GM18499 (cell line): ENCODE results near the gene PNRC1.
"Not testable (repeated sequence)": the region's sequence is repeated elsewhere in the genome, so short reads cannot be mapped to it uniquely, and the experiment has no call there.

Experiments used
- ATAC-seq: cut with Tn5 transposase; IDR thresholded peaks from one replicate; pipeline ENCODE4 v1.9.1; 2021; ENCODE audit warnings: moderate number of reproducible peaks; ENCODE audit not compliant: insufficient read depth, unreplicated experiment

The PNRC1 gene

DNA sequence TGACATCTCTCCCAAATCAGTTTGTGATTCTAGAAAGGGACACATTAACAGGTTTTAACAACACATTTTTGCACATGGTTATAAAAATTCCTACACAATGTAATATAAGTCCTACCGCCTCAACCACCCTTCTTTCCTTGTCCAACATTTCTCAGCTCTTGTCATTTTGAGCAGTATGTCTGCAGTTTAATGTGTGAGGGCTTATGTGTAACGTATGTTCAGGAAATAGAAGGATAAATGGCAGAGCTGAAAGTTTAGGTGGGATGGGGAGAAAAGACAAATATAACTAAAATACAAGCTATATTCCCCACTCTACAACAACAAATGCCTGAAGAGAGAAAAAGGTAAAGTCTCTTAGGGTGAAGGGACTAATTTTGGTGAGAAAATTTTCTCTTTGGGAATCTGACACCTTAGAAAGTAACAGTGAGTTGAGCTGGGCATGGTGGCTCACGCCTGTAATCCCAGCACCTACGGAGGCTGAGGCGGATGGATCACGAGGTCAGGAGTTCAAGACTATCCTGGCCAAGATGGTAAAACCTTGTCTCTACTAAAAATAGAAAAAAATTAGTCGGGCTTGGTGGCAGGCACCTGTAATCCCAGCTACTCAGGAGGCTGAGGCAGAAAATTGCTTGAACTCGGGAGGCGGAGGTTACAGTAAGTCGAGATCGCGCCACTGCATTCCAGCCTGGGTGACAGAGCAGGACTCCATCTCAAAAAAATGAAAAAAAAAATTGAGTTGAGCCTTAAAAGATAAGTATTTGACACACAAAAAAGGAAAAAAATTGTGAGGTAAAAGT lies 5.1 kb downstream of the PNRC1 start:
- no peak for ATAC-seq

DNA sequence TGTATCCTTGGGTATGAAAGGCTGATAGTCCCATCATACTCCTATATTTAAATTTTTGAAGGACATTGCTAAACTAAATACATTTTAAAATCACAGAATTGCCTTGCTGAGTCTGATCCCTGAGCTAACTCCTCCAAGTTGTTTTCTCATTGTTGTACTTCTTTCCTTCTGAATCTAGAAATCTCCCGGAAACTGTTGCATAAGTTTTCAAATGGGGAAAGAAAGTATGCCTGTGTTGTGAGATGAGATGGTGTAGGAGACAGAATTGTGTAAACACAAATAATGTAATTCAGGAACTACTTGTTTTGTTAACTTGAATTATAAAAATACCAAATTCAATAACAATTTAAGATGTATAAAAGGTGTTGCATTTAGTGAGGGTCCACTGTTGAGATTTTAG lies 7.3 kb downstream of the PNRC1 start:
- no peak for ATAC-seq

DNA sequence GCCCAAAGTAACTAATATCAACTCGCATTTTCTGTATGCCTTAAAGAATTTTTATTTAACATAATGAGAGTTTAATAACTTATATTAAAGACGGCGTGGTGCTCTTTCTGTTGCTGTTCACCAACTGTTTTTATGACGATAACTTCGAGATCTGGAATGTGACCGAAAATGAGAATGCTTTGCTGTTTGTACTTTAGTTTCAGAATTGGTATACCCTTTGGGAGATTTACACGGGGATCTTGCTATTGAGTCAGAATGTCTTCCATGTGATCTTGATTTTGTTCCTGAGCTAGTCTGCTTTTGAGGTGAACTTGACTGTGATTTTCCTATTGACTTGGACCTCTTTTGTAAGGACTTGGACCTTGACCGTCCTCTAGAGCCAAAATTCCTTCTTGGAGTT lies 17.9 kb downstream of the PNRC1 start:
- ATAC-seq, result no peak

DNA sequence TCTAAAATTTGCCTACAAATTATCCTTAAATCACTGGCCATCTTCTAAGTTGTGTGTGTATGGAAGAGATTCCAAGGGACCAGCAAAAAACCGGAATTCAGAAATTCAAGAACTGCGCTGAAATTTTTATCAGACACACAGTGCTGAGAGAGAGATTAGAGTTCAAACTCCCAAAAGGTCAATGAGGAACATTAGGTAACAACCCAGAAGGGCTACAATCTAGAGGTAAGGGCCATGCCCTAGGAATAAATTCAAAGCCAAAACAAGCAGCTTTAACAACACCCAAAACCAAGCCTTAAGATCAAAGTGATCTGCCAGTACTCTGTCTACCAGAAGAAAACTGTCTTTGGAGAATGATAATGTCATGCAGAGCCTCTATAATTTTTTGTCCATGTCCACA lies 19.6 kb downstream of the PNRC1 start:
- no peak for ATAC-seq

DNA sequence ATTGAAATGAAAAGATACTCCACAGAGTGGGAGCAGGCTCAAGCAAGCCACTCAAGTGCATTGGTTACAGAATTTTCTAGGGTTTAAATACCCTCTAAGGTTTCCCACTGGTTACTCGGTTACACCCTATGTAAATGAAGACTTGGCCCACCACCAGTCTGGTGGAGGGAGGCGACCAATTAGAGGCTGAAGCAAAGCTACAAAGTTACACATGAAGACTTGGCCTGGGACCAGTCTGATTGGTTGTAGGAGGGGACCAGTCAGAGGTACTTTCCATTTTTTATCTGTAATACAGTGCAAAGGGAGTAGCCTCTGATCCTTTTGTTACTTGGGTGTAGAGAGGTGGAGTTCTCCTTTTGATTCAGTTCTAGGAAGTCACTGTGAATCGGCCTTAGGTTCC lies 29.7 kb downstream of the PNRC1 start:
- no peak for ATAC-seq

DNA sequence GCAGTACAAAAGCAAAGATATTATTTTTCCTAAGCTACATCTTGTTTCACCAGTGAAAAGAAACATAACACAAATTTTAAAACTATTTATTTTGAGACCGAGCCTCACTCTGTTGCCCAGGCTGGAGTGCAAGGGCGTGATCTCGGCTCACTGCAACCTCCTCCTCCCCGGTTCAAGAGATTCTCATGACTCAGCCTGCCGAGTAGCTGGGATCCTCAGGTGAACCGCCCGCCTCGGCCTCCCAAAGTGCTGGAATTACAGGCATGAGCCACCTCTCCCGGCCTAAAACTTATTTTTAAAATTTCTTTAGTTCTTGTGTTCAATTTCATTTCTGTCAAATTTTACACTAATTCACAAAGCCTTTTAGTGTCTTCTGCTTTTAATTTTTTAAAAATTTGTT lies 31.4 kb downstream of the PNRC1 start:
- ATAC-seq, result no peak

DNA sequence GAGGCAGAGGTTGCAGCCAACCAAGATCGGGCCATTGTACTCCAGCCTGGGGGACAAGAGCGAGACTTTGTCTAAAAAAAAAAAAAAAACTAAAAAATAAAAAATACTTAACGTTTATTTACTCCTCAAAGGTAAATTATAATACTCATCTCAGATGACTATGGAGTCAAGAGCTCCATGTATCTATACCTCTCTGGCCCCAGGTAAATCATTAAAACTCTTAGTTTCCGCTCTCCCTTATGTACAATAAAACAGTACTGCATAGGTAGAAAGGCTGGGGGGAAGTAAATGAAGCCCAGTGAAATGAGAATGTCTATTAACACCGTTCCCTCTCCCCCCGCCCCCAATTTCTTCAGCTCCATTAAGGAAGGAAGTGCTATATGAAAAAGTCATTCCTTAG lies 36.2 kb downstream of the PNRC1 start:
- no peak for ATAC-seq

DNA sequence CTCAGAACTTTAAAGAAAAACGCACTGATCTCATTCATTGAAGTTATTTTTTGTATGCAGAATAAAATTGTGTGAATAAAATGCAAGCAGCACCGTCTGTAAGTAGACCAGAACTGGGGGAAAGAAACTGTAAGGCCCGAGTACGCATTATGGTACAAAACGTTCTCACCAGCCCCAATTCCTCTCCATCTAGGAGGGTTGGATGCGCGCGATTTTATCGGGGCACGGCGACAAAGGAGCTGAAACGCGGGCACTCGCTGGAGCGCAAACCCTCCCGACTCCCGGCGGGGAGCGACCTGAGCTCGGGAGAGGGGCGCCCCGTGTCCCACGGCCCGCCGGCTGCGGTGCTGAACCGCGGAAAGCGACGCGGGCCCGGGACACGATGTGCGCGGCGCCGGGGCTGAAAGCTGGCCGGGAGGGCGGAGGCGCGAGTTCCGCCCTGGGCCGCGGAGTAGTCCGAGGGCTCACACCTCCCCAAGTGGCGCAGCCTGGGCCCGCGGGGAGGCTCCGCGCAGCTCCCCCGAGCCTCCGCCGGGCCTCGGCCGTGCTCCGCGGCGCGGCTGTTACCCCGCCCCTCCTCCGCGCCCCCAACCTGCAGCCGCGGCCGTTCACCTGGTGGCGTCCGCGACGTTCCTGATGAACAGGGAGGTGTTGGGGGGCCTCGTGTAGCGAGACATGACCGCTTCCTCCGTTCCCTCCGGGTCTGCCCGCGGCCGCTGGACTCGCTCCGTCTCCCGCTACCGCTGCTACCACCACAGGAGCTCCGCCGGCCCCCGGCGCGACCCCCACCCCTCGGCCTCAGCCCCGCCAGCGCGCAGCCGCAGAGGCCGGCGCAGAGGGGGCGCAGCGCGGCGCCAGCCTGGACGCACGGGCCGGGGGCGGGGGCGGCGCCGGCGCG lies 36.9 kb downstream of the PNRC1 start, which contains the start of gene SRSF12:
Gene SRSF12 (minus strand): TSS at position 861 of the 898 bp plus-strand sequence. CDS start 184 bp downstream, at position 677.
- ATAC-seq, result no peak

DNA sequence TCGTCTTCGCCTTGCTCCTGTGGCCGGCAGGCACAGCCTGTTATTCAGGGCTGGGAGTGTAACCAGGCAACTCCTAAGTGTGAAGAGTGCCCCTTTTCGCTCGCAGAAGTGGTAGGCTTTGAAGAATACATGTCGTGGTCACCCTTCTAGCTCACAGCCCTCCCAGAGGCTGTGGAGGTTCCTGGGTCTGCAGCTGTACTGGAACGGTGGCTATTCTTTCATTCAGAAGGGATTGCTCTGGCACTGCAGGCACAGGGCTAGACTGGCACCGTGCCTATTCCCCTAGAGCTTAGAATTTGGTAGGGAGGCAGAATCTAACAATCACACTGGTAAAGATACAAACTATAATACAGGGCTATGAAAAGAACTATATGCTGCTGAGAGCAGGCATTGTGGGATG lies 38.4 kb downstream of the PNRC1 start:
- ATAC-seq, result no peak

DNA sequence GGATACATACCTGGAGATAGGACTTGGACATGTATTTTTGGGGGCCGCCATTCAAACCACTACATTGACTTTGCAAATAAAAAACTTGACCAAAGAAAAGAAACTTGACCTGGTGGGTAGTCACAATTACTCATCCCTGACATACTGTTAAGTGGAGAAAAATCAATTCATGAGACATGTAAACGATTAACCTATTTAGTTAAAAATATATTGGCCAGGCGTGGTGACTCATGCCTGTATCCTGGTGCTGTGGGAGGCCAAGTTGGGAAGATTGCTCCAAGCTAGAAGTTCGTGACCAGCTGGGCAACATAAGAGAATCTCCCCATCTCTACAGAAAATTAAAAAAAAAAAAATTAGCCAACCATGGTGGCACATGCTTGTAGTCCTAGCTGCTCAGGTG lies 39.8 kb downstream of the PNRC1 start:
- no peak for ATAC-seq

DNA sequence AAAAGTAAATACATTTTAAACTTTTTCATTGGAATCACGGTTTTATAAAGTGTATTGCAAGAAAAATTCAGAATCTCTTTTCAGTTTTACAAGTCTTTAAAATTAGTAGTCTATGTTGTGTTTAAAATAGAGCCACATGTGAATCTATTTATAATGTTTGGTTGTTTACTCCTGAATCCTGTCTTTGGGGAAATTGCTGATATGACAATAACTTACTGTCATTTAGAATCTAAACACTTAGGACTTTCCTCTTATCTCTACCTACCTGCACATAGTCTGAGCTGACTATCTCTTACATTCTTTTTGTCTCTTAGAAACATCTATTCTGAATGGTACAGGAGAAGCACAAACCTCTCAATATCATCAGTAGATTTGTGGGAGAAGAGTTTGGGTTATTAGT lies 41.4 kb downstream of the PNRC1 start:
- no peak for ATAC-seq

DNA sequence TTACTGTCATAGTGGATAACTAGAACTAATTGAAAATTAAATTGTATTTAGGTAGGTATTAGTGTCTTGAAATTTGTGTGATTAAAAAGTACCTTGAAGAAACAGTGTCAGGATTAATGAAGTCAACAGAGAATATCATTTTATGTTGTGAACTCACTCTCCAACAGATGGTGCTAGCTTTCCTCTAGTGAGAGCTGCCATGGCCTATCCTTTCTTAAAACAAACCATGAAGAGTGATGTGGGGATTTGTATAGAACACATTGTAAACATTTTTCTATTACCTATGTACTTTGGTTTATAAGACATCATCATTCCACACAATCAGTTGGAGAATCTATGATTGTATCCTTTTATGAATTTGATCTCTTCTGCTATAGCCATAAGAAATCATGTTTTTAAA lies 42.1 kb downstream of the PNRC1 start:
- no peak for ATAC-seq

DNA sequence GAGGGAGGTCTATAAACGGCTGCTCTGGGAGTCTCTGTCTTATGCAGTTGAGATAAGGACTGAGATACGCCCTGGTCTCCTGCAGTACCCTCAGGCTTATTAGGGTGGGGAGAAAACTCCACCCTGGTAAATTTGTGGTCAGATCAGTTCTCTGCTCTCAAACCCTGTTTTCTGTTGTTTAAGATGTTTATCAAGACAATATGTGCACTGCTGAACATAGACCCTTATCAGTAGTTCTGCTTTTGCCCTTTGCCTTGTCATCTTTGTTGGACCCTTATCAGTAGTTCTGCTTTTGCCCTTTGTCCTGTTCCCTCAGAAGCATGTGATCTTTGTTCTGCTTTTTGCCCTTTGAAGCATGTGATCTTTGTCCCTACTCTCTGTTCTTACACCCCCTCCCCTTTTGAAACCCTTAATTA lies 47.7 kb downstream of the PNRC1 start:
- not testable (repeated sequence) for ATAC-seq

DNA sequence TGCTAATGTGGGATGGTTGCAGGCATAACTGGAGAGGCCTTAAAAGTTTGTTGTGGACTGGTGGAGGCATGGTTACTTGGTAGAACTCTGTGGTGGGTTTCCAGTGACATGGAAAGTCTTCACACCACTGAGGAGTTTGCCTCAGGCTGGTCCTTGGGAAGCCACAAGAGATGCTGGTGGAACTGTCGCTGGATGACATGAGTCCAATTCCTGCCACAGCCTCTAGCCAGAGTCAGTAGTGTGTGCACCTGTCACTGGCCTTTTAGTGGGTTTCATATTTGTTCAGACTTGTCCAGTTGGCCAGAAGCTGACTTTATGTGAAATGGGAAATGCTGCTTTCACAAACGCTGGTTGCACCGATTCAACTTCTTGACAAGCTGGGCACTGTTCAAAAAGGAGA lies 51.0 kb downstream of the PNRC1 start:
- ATAC-seq, result no peak

DNA sequence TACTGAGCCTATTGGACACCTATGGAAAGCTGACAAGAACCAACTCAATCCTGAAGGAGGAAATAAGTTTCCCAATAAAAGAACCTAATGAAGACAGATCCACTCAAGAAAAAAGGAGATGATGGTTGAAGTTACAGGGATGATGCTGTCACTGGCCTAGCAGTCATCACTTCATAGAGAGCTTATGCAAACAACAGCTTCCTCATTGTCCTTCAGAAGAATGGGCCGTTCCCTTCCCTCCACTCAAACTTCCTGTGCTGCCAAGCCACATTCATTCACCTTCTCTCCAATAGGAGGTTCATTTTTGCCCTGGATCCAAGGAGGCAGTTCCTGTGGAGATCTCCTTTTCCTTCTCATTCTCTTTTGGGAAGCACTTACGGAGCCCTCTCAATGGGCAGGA lies 51.5 kb downstream of the PNRC1 start:
- no peak for ATAC-seq

DNA sequence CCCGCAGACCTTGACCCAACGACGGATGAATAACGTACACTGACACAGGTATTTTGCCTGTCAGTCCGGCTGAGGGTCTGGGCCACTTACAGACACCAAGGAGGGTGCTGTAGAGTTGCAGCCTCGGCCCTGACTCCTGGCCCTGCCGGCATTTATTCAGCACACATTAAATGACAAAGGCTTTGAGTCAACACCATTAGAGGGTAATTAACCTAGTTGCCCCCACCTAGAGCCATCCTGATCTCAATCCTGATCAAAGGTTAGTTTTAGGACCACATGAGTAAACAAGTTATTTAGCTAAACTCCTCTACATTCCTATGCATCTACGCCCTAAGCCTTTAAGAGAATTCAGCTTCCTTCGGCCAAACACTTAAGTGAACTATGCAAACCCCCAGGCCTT lies 53.4 kb downstream of the PNRC1 start:
- ATAC-seq, result no peak

DNA sequence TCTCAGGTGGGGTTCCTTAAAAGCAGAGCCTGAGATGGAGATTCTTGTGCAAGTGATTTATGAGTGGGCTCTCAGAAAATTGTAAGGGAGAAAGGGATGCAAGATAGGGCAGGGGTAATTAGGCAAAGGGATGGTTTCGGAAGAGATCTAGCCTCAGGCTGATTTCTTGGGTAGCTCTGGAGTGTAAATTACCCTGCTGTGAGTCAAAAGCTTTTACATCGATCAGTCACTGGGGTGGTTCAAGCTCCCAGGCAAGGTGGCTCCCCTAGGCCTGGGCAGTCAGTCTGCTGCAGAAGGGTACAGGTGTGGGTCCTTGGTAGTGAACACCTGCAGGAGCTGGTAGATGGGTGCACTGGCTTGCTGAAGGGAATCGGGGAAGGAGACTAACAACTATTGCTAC lies 54.2 kb downstream of the PNRC1 start:
- no peak for ATAC-seq
